Liver (tissue), 9 donors: Measurements from ENCODE around the gene RB1. TPM values are rescaled to one million over a fixed set of nuclear protein-coding genes. Genes with fewer than 3 reads are reported as not detected.
"Not testable (repeated sequence)": the region's sequence is repeated elsewhere in the genome, so short reads cannot be mapped to it uniquely, and the experiment has no call there.

ENCODE experiments used
- DNase-seq: peaks from one replicate; pipeline ENCODE4 v3.0.0-alpha.2; 2017; ENCODE audit warnings: low spot score
- H3K27ac ChIP-seq, 2 donors: one replicate each; pipeline ENCODE4 v1.7.0; 2013; ENCODE audit warnings: inconsistent platforms in 2 of 2, low read length in 2 of 2, control low read depth in 1 of 2, low read depth in 1 of 2, mild to moderate bottlenecking in 1 of 2
- H3K27me3 ChIP-seq, 4 donors: one replicate each; pipeline versions ENCODE4 v1.6.1 to v1.7.0; 2013; ENCODE audit warnings: low read length in 3 of 4, inconsistent platforms in 1 of 4, mild to moderate bottlenecking in 1 of 4, moderate library complexity in 1 of 4; ENCODE audit not compliant: control insufficient read depth in 4 of 4, insufficient read depth in 4 of 4
- H3K36me3 ChIP-seq, 4 donors: one replicate each; pipeline versions ENCODE4 v1.6.1 to v1.7.0; 2013; ENCODE audit warnings: low read length in 3 of 4, mild to moderate bottlenecking in 3 of 4, low read depth in 1 of 4, moderate library complexity in 1 of 4; ENCODE audit not compliant: control insufficient read depth in 4 of 4, insufficient read depth in 3 of 4
- H3K4me1 ChIP-seq, 4 donors: one replicate each; pipeline versions ENCODE4 v1.6.1 to v1.7.0; 2013; ENCODE audit warnings: low read length in 3 of 4, mild to moderate bottlenecking in 3 of 4, moderate library complexity in 1 of 4; ENCODE audit not compliant: control insufficient read depth in 4 of 4, insufficient read depth in 4 of 4
- H3K4me3 ChIP-seq, 3 donors: one replicate each; pipeline versions ENCODE4 v1.6.1 to v1.7.0; 2013; ENCODE audit warnings: low read length in 3 of 3, control low read depth in 1 of 3, low read depth in 1 of 3, mild to moderate bottlenecking in 1 of 3
- H3K9ac ChIP-seq, 2 donors: one replicate each; pipeline ENCODE4 v1.7.0; 2013; ENCODE audit warnings: low read length in 2 of 2, mild to moderate bottlenecking in 2 of 2, moderate library complexity in 2 of 2, control low read depth in 1 of 2, low read depth in 1 of 2
- H3K9me3 ChIP-seq, 4 donors: one replicate each; pipeline versions ENCODE4 v1.6.1 to v1.7.0; 2013; ENCODE audit warnings: low read length in 3 of 4; ENCODE audit not compliant: control insufficient read depth in 4 of 4
- EGR1 ChIP-seq, 2 donors: IDR thresholded peaks; 2 replicates each; pipeline ENCODE4 v1.6.1; 2016 to 2018; ENCODE audit warnings: antibody characterized with exemption in 2 of 2, low read depth in 2 of 2
- FOXA1 ChIP-seq: IDR thresholded peaks from 2 replicates; pipeline ENCODE4 v1.6.1; 2016; ENCODE audit warnings: antibody characterized with exemption
- GABPA ChIP-seq, 2 donors: IDR thresholded peaks in 1 of 2; conservative IDR thresholded peaks in 1 of 2; 2 replicates each; pipeline ENCODE4 v1.6.1; 2016; ENCODE audit warnings: antibody characterized with exemption in 2 of 2, mild to moderate bottlenecking in 1 of 2, moderate library complexity in 1 of 2
- HNF4G ChIP-seq: IDR thresholded peaks from 2 replicates; pipeline ENCODE4 v1.6.1; 2016; ENCODE audit warnings: antibody characterized with exemption
- JUND ChIP-seq, 2 donors: IDR thresholded peaks; 2 replicates each; pipeline ENCODE4 v1.6.1; 2016; ENCODE audit warnings: antibody characterized with exemption in 2 of 2
- RAD21 ChIP-seq, 2 donors: IDR thresholded peaks; 2 replicates each; pipeline ENCODE4 v1.6.1; 2016; ENCODE audit warnings: antibody characterized with exemption in 2 of 2, mild to moderate bottlenecking in 2 of 2
- RXRA ChIP-seq, 2 donors: IDR thresholded peaks; 2 replicates each; pipeline ENCODE4 v1.6.1; 2017 to 2018; ENCODE audit warnings: antibody characterized with exemption in 2 of 2, mild to moderate bottlenecking in 1 of 2
- SP1 ChIP-seq: IDR thresholded peaks from 2 replicates; pipeline ENCODE4 v1.6.1; 2018; ENCODE audit warnings: antibody characterized with exemption, mild to moderate bottlenecking
- TAF1 ChIP-seq: conservative IDR thresholded peaks from 2 replicates; pipeline ENCODE4 v1.6.1; 2016; ENCODE audit warnings: antibody characterized with exemption, mild to moderate bottlenecking
- YY1 ChIP-seq: IDR thresholded peaks from 2 replicates; pipeline ENCODE4 v1.6.1; 2016; ENCODE audit warnings: antibody characterized with exemption, mild to moderate bottlenecking
- WGBS: extraction: QIAGEN DNeasy Blood & Tissue Kit; methylation state at CpG from one replicate; pipeline ENCODE4 v1.1.7; 2013; 5-methylcytosine and 5-hydroxymethylcytosine counted together
- polyA plus RNA-seq, 2 donors: library from polyadenylated mRNA; stranded (reverse) in 1 of 2; unstranded in 1 of 2; fragments of 200-250 nt in 1 of 2; fragments of >200 nt in 1 of 2; fragmentation: Nextera tagmentation in 1 of 2; extraction: Ambion mirVana in 1 of 2; gene quantifications; one replicate each; pipeline versions ENCODE4 v1.2.1 to v1.2.3, GENCODE V29; 2013 to 2015
- total RNA-seq, 2 donors: library from RNA; depleted of rRNA; stranded (reverse); fragments of >200 nt; gene quantifications; one replicate each; pipeline ENCODE4 v1.2.3, GENCODE V29; 2014
- TF ChIP-seq, protein P1 (sequence below): fragments of 150-350 bp; IDR thresholded peaks from 2 replicates; pipeline ENCODE4 v1.5.1; 2017; ENCODE audit warnings: improper control_type of control experiment, low read depth, low read length; ENCODE audit not compliant: missing input control
- TF ChIP-seq, protein P2 (sequence below): IDR thresholded peaks from 2 replicates; pipeline ENCODE4 v1.6.1; 2016; ENCODE audit warnings: antibody characterized with exemption
- TF ChIP-seq, protein P3 (sequence below): IDR thresholded peaks from 2 replicates; pipeline ENCODE4 v1.6.1; 2016; ENCODE audit warnings: antibody characterized with exemption
- TF ChIP-seq, protein P4 (sequence below): IDR thresholded peaks from 2 replicates; pipeline ENCODE4 v1.6.1; 2016; ENCODE audit warnings: antibody characterized with exemption
- donor health status: healthy.
- donor health status: healthy.
- donor health status: healthy.
- donor health status: healthy.
- donor health status: healthy.

RB1 gene
- total and polyA plus RNA-seq, 4 donors: 6.6 to 30.6 (median 8.9) TPM

DNA sequence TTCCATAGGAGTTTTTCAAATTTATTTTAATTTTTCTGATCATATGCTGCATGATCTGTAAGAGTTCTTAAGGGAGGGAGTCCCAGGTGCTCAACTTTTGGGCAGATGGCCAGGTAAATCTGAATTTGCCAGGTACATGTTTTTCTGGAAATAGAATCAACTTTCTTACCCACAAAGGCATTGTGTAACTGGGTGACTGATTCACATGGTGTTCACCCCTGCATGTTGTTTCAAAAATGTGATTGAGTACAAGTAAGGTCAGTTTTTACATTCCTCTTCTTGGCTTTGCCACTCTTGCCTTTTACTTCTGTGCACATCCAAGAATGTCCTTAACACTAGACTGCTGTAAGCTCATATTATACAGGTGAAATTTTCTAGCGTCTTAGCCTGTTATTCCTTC is 30.4 kb downstream of the RB1 start:
- 84% methylated on average over 1 of the region's 1 CpG for WGBS
- no peak for DNase-seq

DNA sequence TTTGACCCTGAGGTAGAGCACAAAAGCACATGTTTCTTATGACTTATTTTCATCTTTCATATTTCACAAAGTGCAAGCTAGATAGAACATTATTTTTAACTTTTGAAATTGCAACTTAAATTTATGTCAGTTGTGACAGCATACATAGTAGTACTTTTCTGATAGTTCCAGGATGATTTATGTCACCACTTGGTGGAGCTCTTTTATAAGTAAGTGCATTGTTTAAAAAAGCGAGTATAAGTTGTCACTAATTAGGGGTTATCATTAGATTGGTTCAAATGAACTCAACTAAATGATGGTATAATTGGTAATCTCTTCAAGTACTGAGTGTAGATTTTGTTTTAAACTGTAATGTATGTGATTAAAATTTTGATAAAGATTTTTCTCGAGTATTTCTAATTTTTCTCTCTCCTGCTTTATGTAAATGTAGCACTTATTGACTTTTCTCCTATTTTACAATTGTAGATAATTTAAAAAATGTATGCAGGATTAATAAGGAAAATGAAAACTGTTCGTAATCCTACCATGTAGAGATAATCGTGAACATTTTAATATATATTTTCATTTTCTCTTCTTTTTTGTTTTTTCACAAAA is 31.1 kb downstream of the RB1 start:
- H3K9ac ChIP-seq: no peak overlapping the region
- H3K9me3 ChIP-seq: peaks cover 0 to 1% (median 0%) of the 10 kb centered on the region in 4 donors
- H3K36me3 ChIP-seq: no peaks in the 10 kb centered on the region
- peaks cover 0 to 2% (median 0%) of the 10 kb centered on the region in 4 donors for H3K4me1 ChIP-seq
- TF ChIP-seq, protein P1, sequence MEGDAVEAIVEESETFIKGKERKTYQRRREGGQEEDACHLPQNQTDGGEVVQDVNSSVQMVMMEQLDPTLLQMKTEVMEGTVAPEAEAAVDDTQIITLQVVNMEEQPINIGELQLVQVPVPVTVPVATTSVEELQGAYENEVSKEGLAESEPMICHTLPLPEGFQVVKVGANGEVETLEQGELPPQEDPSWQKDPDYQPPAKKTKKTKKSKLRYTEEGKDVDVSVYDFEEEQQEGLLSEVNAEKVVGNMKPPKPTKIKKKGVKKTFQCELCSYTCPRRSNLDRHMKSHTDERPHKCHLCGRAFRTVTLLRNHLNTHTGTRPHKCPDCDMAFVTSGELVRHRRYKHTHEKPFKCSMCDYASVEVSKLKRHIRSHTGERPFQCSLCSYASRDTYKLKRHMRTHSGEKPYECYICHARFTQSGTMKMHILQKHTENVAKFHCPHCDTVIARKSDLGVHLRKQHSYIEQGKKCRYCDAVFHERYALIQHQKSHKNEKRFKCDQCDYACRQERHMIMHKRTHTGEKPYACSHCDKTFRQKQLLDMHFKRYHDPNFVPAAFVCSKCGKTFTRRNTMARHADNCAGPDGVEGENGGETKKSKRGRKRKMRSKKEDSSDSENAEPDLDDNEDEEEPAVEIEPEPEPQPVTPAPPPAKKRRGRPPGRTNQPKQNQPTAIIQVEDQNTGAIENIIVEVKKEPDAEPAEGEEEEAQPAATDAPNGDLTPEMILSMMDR: peak; percentile 52
- no peak for TF ChIP-seq TAF1
- TF ChIP-seq, protein P2, sequence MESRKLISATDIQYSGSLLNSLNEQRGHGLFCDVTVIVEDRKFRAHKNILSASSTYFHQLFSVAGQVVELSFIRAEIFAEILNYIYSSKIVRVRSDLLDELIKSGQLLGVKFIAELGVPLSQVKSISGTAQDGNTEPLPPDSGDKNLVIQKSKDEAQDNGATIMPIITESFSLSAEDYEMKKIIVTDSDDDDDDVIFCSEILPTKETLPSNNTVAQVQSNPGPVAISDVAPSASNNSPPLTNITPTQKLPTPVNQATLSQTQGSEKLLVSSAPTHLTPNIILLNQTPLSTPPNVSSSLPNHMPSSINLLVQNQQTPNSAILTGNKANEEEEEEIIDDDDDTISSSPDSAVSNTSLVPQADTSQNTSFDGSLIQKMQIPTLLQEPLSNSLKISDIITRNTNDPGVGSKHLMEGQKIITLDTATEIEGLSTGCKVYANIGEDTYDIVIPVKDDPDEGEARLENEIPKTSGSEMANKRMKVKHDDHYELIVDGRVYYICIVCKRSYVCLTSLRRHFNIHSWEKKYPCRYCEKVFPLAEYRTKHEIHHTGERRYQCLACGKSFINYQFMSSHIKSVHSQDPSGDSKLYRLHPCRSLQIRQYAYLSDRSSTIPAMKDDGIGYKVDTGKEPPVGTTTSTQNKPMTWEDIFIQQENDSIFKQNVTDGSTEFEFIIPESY: no peak
- no peak for TF ChIP-seq RXRA (IDR thresholded peaks at IDR 0.05)
- TF ChIP-seq RAD21 (IDR thresholded peaks at IDR 0.05): peak; percentile 89 to 92
- no peaks in the 10 kb centered on the region for H3K27me3 ChIP-seq
- 68% methylated on average over 4 of the region's 4 CpGs for WGBS
- DNase-seq: no peak
- H3K4me3 ChIP-seq: no peak overlapping the region
- no peak overlapping the region for H3K27ac ChIP-seq

More for the DNA sequence above, 30.4 kb downstream of the RB1 start:
- H3K9me3 ChIP-seq: no peaks in the 10 kb centered on the region
- H3K4me3 ChIP-seq: no peak overlapping the region
- H3K4me1 ChIP-seq: peaks cover 0 to 2% (median 0%) of the 10 kb centered on the region in 4 donors
- H3K27ac ChIP-seq: no peak overlapping the region
- no peaks in the 10 kb centered on the region for H3K36me3 ChIP-seq
- TF ChIP-seq, protein P3, sequence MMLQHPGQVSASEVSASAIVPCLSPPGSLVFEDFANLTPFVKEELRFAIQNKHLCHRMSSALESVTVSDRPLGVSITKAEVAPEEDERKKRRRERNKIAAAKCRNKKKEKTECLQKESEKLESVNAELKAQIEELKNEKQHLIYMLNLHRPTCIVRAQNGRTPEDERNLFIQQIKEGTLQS: no peak
- TF ChIP-seq TAF1 (no peak), FOXA1 (no peak), EGR1 (IDR thresholded peaks at IDR 0.05; ENCODE audit: low read depth in 2 of 2) (no peak), YY1 (no peak), GABPA (IDR thresholded peaks at IDR 0.05 in 1 of 2, conservative IDR thresholded peaks at IDR 0.05 in 1 of 2) (no peak), RXRA (IDR thresholded peaks at IDR 0.05) (no peak), HNF4G (no peak), JUND (IDR thresholded peaks at IDR 0.05) (no peak), SP1 (no peak), RAD21 (IDR thresholded peaks at IDR 0.05) (no peak)
- TF ChIP-seq, protein P4, sequence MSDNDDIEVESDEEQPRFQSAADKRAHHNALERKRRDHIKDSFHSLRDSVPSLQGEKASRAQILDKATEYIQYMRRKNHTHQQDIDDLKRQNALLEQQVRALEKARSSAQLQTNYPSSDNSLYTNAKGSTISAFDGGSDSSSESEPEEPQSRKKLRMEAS: no peak
- H3K9ac ChIP-seq: no peak overlapping the region
- H3K27me3 ChIP-seq: no peaks in the 10 kb centered on the region

DNA sequence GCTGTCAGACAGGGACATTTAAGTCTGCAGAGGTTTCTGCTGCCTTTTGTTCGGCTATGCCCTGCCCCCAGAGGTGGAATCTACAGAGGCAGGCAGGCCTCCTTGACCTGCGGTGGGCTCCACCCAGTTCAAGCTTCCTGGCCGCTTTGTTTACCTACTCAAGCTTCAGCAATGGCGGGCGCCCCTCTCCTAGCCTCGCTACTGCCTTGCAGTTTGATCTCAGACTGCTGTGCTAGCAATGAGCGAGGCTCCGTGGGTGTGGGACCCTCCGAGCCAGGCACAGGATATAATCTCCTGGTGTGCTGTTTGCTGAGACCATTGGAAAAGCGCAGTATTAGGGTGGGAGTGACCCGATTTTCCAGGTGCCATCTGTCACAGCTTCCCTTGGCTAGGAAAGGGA is 35.6 kb downstream of the RB1 start:
- H3K4me1 ChIP-seq, DNase-seq, H3K4me3 ChIP-seq, H3K36me3 ChIP-seq, H3K27me3 ChIP-seq, H3K9me3 ChIP-seq, H3K9ac ChIP-seq, H3K27ac ChIP-seq: not testable (repeated sequence)
- WGBS: 98% methylated on average over 11 of the region's 11 CpGs
